ENCODE results near the gene PLOD2. TPM values are rescaled to one million over a fixed set of nuclear protein-coding genes. Genes with fewer than 3 reads are reported as not detected.

PLOD2 gene
- total and polyA plus RNA-seq, 2 of the 4 experiments (the other 2 are of a cell fraction) = 84.0 to 117 TPM

DNA sequence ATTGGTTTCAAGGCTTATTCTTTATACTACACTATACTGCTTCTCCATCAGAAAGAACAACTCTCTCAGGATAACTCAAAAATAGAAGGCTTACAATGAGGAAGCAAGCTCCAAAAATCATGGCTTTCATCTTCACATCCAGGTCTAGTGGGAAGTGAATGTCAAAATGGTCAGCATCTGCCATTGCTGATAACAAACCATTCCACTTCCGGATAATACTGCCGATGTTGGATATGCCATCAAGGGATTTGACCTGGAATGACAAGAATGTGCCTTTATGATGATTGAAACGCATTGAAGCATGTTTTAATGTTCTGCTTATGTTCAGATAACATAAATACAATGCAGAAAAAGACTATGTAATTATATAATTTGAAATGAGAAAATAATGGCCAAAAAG lies 34.0 kb upstream of the PLOD2 start:
- H3K27me3 ChIP-seq (ENCODE audit: control insufficient read depth, insufficient read depth, low read length) = no peaks in the 10 kb centered on the region
- WGBS, 2 experiments (ENCODE audit: extremely low coverage in 2 of 2, insufficient read length in 1 of 2) = no CpG with 5 or more reads among the region's 3 CpGs
- no peak overlapping the region for H2BK120ac ChIP-seq (ENCODE audit: low read depth, low read length)
- no peak overlapping the region for H4K5ac ChIP-seq (ENCODE audit: low read depth, low read length)
- H2BK5ac ChIP-seq (ENCODE audit: low read depth, low read length, poor library complexity, severe bottlenecking) = no peak overlapping the region
- H3K4me1 ChIP-seq (ENCODE audit: control insufficient read depth, insufficient read depth, low read length) = no peaks in the 10 kb centered on the region
- no peak overlapping the region for H3K56ac ChIP-seq (ENCODE audit: extremely low read depth, insufficient read depth, low read length)
- H3K14ac ChIP-seq (replicated peaks; ENCODE audit: low read depth, low read length) = no peak overlapping the region
- CTCF ChIA-PET = no interaction called here
- DNase-seq (no peak), ATAC-seq (ENCODE audit: low read depth) (no peak)
- no peak overlapping the region for H3K4me2 ChIP-seq (ENCODE audit: low read depth, low read length)
- no peak overlapping the region for H4K91ac ChIP-seq (ENCODE audit: insufficient read depth, low read depth, low read length)
- no peak overlapping the region for H3K23ac ChIP-seq (ENCODE audit: low read depth, low read length)
- H3K4ac ChIP-seq (ENCODE audit: low read depth, low read length) = no peak overlapping the region
- no TSS peak for BruUV-seq (replicated peaks)
- no peaks in the 10 kb centered on the region for H3K9me3 ChIP-seq (ENCODE audit: control insufficient read depth, insufficient read depth, low read length)
- no peaks in the 10 kb centered on the region for H3K9me1 ChIP-seq (ENCODE audit: insufficient read depth, low read length)
- H3K4me3 ChIP-seq (ENCODE audit: insufficient read depth, low read depth, low read length) = no peak overlapping the region
- H2BK20ac ChIP-seq (ENCODE audit: low read depth, low read length) = no peak overlapping the region
- no peak overlapping the region for H2BK15ac ChIP-seq (ENCODE audit: low read depth, low read length)
- TF ChIP-seq RFX5 (IDR thresholded peaks at IDR 0.05; ENCODE audit: low read depth, low read length) (no peak), NFE2L2 (IDR thresholded peaks at IDR 0.05; ENCODE audit: low read depth, low read length) (no peak), CTCF (conservative IDR thresholded peaks at IDR 0.05; ENCODE audit: low read depth, low read length) (no peak), RCOR1 (IDR thresholded peaks at IDR 0.05; ENCODE audit: insufficient replicate concordance, low read length) (no peak)
- H3K36me3 ChIP-seq (ENCODE audit: control insufficient read depth, insufficient read depth, low read length) = no peaks in the 10 kb centered on the region
- H2AFZ ChIP-seq (replicated peaks; ENCODE audit: low read length, poor library complexity) = no peak overlapping the region
- H4K8ac ChIP-seq (ENCODE audit: low read depth in 2 of 2, low read length in 2 of 2) = no peak overlapping the region
- H2AK5ac ChIP-seq (ENCODE audit: low read depth, low read length) = no peak overlapping the region
- no peak overlapping the region for H3K9ac ChIP-seq (ENCODE audit: low read depth, low read length)
- no peak overlapping the region for H3K18ac ChIP-seq (ENCODE audit: low read depth, low read length)
- intact Hi-C loops (cut with micrococcal nuclease) (no loop called here), in situ Hi-C loops (cut with MboI; ENCODE audit: low sequenced_read_pairs) (no loop called here), dilution Hi-C loops (cut with HindIII; ENCODE audit: low sequenced_read_pairs, unreplicated experiment) (no loop called here)
- H4K20me1 ChIP-seq (ENCODE audit: insufficient read depth, low read length) = no peaks in the 10 kb centered on the region
- POLR2A ChIA-PET (ENCODE audit: unreplicated experiment) = no interaction called here
- H2AK9ac ChIP-seq (replicated peaks; ENCODE audit: low read depth, low read length, poor library complexity) = no peak overlapping the region
- H3K27ac ChIP-seq (ENCODE audit: insufficient read depth, low read length) = no peak overlapping the region
- H3K79me1 ChIP-seq (ENCODE audit: low read depth in 1 of 2, low read length in 2 of 2) = no peaks in the 10 kb centered on the region

Measured in IMR-90 (cell line).